ENCODE measurements around the gene UPK3A.
"Not testable (repeated sequence)": the region's sequence is repeated elsewhere in the genome, so short reads cannot be mapped to it uniquely, and the experiment has no call there.

UPK3A gene

DNA sequence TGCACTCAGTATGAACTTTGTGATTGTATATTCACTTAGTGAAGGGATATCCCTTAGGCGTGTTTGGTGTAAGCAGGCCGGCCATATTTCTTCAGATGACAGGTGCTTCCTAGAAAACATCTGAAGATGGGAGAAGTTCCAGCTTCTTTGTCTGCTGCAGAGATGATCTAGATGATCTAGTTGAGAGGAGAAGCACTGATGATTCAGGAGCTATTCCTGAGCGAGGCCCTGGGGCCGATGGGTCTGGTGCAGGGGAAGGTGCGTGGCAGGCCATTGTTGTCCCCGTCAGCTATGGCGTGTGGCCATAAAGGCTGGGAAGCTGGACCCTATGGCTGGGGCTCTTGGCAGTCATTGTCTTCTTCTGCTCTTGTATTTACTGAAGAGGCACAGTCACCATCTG lies 38.9 kb downstream of the UPK3A start:
- DNase-seq: no peak
- Histone ChIP-seq H3K27me3 (replicated peaks) (no peaks in the 10 kb centered on the region), H3K4me3 (ENCODE audit: low read depth, low read length) (no peak overlapping the region), H3K36me3 (replicated peaks) (peaks cover 9% of the 10 kb centered on the region), H3K27ac (no peak overlapping the region)
- no peak for TF ChIP-seq CTCF (IDR thresholded peaks at IDR 0.05; ENCODE audit: low read depth, low read length, missing control alignments)
- in situ Hi-C loops (cut with HindIII; ENCODE audit: low pct_ligation_motif_present, low sequenced_read_pairs): no loop called here

- in situ Hi-C loops (cut with HindIII; ENCODE audit: low pct_ligation_motif_present, low sequenced_read_pairs): no loop called here
- TF ChIP-seq CTCF (IDR thresholded peaks at IDR 0.05; ENCODE audit: low read depth, low read length, missing control alignments): no peak
- no peak overlapping the region for H3K4me3 ChIP-seq (ENCODE audit: low read depth, low read length)
- H3K27ac ChIP-seq: no peak overlapping the region
- no peak for DNase-seq
- peaks cover 11% of the 10 kb centered on the region for H3K36me3 ChIP-seq (replicated peaks)
- no peaks in the 10 kb centered on the region for H3K27me3 ChIP-seq (replicated peaks)
These were observed 39.6 kb downstream of the UPK3A start for GRCh38 chr22:45324311-45324711.

DNA sequence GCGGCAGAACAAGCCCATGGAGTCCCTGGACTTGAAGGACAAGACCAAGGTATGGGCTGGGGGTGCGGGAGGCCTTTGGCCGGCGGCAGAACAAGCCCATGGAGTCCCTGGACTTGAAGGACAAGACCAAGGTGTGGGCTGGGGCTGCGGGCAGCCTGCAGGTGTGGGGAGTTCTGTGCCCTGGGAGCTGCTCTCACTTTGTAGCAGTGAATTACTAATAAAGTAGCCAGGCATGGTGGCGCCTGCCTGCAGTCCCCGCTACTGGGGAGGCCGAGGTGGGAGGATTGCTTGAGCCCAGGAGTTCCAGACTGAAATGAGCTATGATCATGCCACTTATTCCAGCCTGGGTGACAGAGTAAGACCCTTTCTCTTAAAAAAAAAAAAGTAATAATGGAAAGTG lies 43.5 kb downstream of the UPK3A start:
- H3K27ac ChIP-seq; DNase-seq; in situ Hi-C loops (cut with HindIII; ENCODE audit: low pct_ligation_motif_present, low sequenced_read_pairs); H3K4me3 ChIP-seq (ENCODE audit: low read depth, low read length); H3K27me3 ChIP-seq (replicated peaks): not testable (repeated sequence)
- peaks cover 22% of the 10 kb centered on the region for H3K36me3 ChIP-seq (replicated peaks)

DNA sequence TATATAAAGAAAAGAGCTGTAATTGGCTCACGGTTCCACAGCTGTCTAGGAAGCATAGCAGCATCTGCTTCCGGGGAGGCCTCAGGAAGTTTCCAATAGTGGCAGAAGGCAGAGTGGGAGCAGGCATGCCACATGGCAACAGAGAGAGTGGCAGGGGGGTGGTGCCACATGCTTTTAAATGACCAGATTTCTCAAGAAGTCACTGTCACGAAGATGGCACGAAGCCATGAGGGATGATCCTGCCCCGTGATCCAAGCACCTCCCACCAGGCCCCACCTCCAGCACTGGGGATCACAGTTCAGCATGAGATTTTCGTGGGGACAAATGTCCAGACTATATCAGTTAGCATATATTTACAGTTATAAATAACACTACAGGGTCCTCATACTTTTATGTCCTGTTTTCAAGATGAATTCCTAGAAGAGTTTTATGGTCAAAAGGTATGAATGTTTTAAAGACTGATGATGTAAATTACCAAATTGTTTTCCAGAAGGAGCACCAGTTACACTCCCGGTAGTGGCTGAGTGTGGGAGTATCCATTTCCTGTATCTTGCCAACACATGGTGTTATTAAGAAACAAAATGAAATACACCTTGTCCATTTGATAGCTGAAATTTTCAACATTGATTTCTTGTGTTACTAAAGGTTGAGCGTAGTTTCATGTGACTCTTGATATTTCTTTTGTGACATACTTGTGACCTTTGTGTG lies 44.2 kb downstream of the UPK3A start:
- TF ChIP-seq CTCF (IDR thresholded peaks at IDR 0.05; ENCODE audit: low read depth, low read length, missing control alignments): no peak
- H3K27ac ChIP-seq: no peak overlapping the region

GRCh38 chr22:45329530-45329936 lies 44.8 kb downstream of the UPK3A start:
- DNase-seq: no peak
- no peak overlapping the region for H3K27ac ChIP-seq
- peaks cover 17% of the 10 kb centered on the region for H3K36me3 ChIP-seq (replicated peaks)
- TF ChIP-seq CTCF (IDR thresholded peaks at IDR 0.05; ENCODE audit: low read depth, low read length, missing control alignments): no peak
- H3K27me3 ChIP-seq (replicated peaks): no peaks in the 10 kb centered on the region
- H3K4me3 ChIP-seq (ENCODE audit: low read depth, low read length): no peak overlapping the region
- in situ Hi-C loops (cut with HindIII; ENCODE audit: low pct_ligation_motif_present, low sequenced_read_pairs): no loop called here

More for the DNA sequence above, 44.2 kb downstream of the UPK3A start:
- no peak overlapping the region for H3K4me3 ChIP-seq (ENCODE audit: low read depth, low read length)
- H3K27me3 ChIP-seq (replicated peaks): no peaks in the 10 kb centered on the region
- DNase-seq: no peak
- in situ Hi-C loops (cut with HindIII; ENCODE audit: low pct_ligation_motif_present, low sequenced_read_pairs): no loop called here
- H3K36me3 ChIP-seq (replicated peaks): peaks cover 17% of the 10 kb centered on the region

GRCh38 chr22:45330548-45330947 lies 45.8 kb downstream of the UPK3A start:
- DNase-seq: no peak
- Histone ChIP-seq H3K36me3 (replicated peaks) (peaks cover 17% of the 10 kb centered on the region), H3K27ac (no peak overlapping the region), H3K4me3 (ENCODE audit: low read depth, low read length) (no peak overlapping the region), H3K27me3 (replicated peaks) (no peaks in the 10 kb centered on the region)
- no peak for TF ChIP-seq CTCF (IDR thresholded peaks at IDR 0.05; ENCODE audit: low read depth, low read length, missing control alignments)
- in situ Hi-C loops (cut with HindIII; ENCODE audit: low pct_ligation_motif_present, low sequenced_read_pairs): no loop called here

All from brain microvascular endothelial cell (primary cell).